Ecto neural progenitor cell (in vitro differentiated cells): Measurements from ENCODE around the gene PLEKHA5.
"Not testable (repeated sequence)": the region's sequence is repeated elsewhere in the genome, so short reads cannot be mapped to it uniquely, and the experiment has no call there.

Experiments
- DNase-seq: peaks from one replicate; pipeline ENCODE4 v3.0.0-alpha.2; 2018; ENCODE audit warnings: low spot score

The PLEKHA5 gene

GRCh38 chr12:19410211-19410610 lies 280.7 kb downstream of the PLEKHA5 start:
- no peak for DNase-seq

DNA sequence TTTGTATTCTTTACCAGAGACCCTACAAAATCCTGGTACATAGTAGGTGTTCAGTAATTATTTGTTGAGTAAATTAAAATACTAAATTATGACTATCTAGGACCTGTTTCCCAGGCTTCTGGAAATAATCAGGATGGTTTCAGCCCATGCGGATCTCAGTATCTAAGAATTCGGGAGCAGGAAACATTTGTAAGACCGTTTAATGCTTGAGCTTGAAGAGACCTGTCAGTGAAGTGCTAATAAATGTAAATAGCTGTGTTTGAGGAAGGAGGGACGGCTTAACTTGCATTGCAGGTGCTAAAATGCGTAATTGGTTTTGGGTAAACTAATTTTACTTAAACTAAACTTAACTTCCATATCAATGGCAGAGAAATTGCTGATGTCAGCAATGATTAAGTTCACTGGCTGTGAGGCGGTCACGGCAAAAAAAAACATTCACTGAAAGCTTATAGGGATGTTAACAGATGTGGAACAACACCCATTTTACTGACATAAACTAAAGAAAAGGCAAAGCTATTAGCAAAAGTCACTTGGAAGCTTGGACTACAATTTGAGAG lies 281.2 kb downstream of the PLEKHA5 start:
- no peak for DNase-seq

DNA sequence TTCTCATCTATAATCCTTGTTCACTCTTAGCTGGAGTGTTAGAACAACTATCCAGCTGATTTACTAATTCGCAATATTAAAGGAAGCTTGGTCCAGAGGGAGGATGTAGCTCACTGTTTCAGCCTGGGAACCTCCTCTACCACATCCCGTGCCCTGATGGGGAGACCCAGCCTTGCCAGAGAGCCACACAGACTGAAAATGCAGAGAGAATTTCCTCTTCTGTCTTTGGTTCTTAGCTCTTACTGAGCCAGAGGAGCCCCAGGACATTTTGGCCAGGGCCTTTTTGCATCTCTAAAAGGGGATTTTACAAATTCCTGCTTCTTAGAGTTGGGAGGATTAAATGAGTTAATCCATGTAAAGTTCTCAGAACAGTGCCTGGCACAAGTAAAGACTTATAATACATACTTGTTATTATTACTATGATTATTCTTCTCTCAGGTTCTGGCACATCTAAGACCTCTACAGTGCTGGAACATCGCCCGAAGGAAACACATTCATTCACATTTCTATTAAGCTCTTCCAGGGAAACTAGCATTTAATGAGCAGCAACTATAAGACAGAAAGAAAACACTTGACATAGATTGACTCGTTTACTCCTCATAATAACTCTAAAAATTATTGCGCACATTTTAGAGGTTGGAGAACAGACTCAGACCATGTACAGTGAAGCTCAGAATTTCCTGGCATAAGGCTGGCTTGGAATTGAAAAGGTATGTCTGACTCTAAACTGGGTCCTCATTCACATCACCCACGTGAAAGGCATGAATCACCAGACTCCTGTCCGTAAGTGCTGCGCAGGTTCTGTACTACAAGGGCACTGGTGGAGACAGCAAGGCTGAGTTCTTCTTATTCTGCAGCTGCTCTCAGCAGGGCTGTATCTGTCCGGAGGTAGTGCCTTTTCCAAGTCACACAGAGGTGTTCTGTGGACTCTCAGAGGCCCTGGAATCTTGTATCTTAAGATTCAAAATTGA lies 282.0 kb downstream of the PLEKHA5 start:
- no peak for DNase-seq

DNA sequence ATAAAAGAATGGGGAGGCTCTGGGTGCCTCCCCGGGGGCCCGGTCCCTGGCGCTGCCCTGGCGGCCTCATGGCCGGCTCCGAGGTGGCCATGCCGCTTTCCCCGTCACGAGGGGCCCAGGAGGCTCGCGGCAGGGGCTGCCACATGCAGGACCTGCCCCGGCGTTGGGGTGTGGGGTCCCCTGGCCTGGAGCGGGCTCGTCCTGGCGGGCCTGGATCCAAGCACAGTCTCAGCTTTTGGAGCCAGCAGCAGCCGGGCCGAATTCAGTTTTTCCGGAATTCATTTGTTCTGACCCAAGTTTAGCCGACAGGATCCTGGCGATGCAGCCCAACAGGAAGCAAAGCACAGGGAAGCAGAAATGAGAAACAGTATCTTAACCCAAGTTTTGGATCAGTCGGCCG lies 283.3 kb downstream of the PLEKHA5 start:
- DNase-seq, result no peak

DNA sequence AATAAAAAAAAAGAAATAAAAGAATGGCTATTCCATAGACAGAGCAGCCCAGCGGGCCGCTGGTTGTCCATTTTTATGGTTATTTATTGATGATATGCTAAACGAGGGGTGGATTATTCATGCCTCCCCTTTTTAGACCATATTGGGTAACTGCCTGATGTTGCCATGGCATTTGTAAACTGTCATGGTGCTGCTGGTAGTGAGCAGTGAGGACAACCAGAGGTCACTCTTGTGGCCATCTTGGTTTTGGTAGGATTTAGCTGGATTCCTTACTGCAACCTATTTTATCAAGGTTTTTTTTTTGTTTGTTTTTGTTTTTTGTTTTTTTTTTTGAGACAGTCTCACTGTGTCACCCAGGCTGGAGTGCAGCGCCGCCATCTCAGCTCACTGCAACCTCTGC lies 284.0 kb downstream of the PLEKHA5 start:
- not testable (repeated sequence) for DNase-seq

GRCh38 chr12:19415563-19415962 lies 286.0 kb downstream of the PLEKHA5 start:
- DNase-seq, result no peak

GRCh38 chr12:19419086-19419485 lies 289.6 kb downstream of the PLEKHA5 start:
- DNase-seq, result no peak

- DNase-seq, result no peak
Measured at GRCh38 chr12:19421503-19422282, 292.2 kb downstream of the PLEKHA5 start.

DNA sequence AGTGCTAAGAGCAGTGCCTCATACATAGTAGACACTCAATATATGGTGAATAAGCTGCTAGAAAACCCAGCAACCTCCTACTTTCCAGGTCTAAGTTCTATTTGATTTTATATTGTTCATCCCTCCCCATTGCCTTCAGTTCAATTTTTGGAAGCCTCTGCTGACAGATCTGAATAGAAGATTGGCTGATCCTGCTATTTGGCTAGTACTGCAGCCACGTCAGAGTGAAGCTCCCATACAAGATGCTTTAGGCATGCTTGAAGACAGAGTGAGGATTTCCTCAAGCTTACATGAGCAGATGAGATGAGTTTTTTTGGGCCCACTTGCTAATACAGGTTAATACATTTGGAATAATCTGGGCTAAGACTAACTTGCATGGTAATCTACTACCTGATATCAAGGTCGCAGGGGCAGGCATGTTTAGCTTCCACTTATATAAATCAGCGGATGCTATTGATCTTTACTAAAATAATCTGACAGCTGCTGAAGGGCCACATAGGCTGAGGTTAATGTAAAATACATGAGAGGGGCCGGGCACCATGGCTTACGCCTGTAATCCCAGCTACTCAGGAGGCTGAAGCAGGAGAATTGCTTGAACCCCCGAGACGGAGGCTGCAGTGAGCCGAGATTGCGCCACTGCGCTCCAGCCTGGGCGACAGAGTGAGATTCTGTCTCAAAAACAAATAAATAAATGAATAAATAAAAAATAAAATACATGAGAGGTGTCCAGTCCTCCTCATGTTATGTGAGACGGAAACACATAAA lies 293.8 kb downstream of the PLEKHA5 start:
- no peak for DNase-seq
